Erythroblast (primary cell): Measurements from ENCODE around the gene SAMD4A.
A peak's percentile ranks its signal among the peaks of the same experiment; 100 is the strongest.

Experiments used
- DNase-seq, 2 experiments: peaks; one replicate each; lab custom pipeline; 2025; lab: John Stamatoyannopoulos, UW
- GATA1 ChIP-seq: IDR thresholded peaks from 2 replicates; pipeline ENCODE4 v1.6.1; 2011; ENCODE audit warnings: low read depth, mild to moderate bottlenecking, control low read depth, low read length, moderate library complexity
- POLR2A ChIP-seq: IDR thresholded peaks from 2 replicates; pipeline ENCODE4 v1.6.1; 2011; ENCODE audit warnings: mild to moderate bottlenecking, low read length

SAMD4A gene

DNA sequence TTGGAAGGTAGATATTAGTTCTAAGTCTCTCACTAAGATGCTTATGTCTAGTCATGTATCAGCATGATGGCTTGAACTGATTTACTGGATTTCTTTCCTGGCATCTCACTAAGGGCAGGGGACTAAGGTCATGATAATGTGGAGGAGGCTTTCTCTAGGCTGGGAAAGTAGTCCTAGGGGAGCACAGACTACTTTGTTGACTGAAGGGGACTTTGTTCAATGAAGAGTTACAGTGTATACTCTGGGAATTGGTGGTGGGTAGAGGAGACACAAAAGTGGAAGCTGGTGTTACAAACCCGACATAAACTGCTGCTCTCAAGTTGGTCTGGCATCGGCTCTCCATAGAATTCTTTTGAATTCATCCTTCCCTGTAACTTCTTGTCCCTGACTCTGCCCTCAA, 75.2 kb downstream of the SAMD4A start:
- DNase-seq: no peak
- TF ChIP-seq GATA1 (no peak), POLR2A (no peak)

DNA sequence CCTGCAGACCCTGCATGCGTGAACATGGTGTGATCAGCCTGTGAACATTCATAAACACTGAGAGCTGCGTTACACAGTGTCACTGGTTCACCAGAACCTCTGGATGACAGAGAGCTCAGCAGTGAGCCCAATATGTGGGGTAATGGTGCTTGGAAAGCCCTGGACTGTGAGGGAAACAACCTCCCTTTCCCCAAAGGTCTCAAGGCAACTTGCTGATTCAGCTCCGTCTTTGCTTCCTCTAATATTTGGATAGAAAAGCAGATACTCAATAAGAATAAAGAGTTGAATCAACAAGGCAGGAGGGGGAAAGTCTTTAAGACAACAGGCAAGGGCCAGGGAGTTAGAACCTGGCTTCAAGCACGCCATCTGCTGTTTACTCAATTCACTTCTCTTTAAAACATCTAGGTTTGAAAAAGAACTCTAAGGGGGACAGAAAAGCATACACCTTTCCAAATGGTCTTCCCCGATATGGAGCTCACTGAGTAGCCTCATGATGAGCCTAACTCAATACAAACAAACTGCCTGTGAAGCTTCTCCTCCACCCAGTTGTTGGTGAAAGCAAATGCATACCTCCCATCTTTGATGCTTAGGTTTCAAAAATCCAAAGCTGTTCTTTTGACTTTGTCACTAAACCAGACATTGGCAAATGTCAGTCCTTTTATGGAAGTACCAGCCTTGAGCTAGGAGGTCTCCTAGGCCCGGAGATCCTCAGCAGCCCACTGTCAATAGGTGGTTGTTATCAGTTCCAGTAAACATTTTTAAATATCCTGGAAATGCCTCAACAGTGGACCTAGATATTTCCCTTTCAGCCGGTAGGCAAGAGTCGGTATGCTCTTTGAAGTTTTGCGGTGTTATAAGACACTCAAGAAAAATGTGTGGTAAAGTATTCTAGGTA, 76.1 kb downstream of the SAMD4A start:
- no peak for TF ChIP-seq GATA1
- TF ChIP-seq POLR2A: no peak
- DNase-seq: peak in 1 of 2 experiments; percentile 14

DNA sequence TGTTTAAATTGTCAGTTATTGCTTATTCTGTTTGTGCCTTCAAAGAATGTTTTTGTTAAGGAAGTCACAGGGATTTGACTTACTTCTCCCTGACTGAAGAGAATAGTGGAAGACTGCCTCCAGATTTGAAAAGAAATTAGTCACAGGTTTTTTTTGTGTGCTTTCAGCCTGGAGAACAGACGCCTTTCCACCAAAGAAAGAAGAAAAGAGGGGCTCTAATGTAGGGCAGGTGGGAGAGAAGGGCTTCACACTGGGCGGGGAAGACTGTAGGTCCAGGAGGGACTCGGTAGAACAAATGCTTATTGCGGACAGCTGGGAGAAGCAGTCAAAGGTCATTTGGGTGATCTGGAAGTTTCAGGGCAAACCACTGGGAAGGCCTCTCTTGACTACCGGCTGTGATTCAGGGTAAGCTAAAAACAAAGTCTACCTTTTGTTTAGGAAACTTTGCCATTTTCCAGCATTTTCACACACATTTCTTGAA, 76.8 kb downstream of the SAMD4A start:
- no peak for DNase-seq

DNA sequence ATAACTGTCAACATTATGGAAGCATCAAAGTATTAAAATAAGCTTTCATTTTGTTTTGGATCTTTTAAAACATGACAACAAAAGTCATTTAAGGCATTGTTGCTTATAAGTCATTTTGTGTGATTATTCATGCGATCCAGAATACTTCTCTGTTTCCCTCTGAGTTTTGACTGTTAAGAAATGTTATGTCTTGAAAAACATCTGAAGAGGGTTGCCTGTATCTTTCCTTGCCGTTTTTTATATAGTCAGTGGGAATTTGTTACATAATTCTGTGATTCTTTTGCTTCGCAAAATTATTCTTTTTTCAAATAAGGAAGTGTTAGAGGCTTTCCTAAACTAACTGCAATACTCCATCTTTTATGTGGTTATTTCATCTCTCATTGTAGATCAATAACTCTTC, 78.7 kb downstream of the SAMD4A start:
- no peak for TF ChIP-seq GATA1
- TF ChIP-seq POLR2A: no peak
- no peak for DNase-seq

More for the DNA sequence above, 76.8 kb downstream of the SAMD4A start:
- TF ChIP-seq GATA1 (no peak), POLR2A (no peak)

GRCh38 chr14:54646626-54647025, 79.7 kb downstream of the SAMD4A start:
- TF ChIP-seq POLR2A (no peak), GATA1 (no peak)
- DNase-seq: no peak

DNA sequence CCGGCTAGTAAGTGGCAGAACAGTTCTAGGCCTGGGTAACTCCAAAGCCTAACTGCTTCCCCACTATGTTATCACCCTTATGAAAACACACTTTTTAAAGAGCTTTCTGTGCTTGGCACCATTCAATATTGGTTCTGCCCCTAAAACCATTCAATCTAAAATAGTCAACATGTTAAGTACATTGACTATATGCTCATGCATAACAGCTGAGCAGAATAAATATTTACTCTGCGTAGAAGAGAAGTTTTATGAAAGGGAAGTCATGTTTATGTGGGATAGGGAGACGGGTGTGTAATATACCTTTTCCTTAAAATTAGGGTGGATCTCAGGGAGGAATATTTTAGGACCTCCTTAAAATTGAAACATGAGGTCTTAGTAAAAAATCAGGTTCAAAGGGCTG, 80.5 kb downstream of the SAMD4A start:
- DNase-seq: no peak
- TF ChIP-seq POLR2A: no peak
- TF ChIP-seq GATA1: no peak

- no peak for DNase-seq
- TF ChIP-seq POLR2A (no peak), GATA1 (no peak)
Observed at GRCh38 chr14:54649056-54649455, 82.1 kb downstream of the SAMD4A start.

DNA sequence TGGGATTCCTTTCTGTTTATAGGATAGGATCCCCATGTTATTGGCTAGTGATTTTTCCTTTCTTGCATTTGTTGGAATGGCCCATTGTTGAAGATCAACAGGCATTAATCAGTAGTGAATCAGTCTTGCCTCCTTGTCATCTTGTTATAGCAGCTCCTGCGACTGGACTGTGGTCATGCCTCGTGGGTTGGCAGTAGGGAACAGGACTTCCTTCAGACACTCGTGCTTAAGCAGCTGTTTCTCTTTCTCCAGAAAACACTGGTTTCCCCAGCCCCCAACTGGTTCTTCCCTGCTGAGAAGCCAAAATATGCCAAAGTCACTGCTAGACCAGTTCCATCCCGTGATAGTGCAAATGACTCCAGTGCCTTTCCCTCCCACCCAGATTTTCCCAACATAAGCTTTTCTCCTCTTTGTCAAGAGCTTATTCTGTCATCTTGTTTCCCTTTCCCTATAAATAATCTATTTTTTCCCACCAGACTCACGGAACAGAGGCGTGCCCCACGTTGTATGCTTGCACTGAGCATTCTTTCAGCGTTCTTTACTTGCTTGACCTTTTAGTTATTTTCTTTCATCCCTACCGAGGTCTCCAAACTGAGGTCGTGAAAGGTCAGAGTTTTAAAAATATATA, 83.5 kb downstream of the SAMD4A start:
- TF ChIP-seq POLR2A (no peak), GATA1 (no peak)
- DNase-seq: no peak

DNA sequence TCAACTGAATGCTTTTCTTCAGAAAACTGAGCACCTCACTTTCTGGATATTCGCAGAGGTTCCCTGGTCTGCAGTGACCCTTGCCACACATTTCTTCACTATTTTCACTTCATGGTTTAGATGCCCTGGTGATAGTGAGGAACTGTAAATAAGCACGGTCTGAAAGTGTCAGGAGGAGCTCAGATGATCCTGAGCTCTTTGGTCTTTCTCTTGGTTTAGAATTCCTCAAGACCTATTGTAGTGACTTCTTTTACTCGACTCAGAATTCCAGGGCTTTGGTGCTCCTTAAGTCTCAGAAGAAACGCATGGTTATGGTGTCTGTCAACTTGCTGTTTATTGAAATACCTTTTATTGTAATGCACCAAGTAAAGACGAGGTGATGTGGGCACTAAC, 84.0 kb downstream of the SAMD4A start:
- no peak for DNase-seq
- TF ChIP-seq GATA1 (no peak), POLR2A (no peak)

DNA sequence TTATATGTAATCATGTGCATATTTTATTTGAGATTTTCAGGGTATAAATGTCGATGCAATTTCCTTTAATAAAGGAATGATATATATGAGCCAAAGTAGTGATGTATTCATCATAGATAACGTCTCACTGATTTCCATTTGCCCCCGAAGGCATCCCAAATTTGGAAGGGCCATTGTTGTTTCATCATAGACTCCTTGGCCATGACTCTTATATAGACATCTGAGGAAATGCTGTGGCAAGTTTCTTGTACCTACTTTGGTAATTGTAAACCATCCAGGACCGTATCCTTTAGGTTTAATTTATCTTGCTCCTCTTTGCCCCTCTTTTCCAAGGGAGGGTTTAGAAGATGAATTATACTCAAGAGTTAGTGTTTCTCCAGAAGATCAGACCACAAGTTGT, 84.7 kb downstream of the SAMD4A start:
- TF ChIP-seq GATA1 (no peak), POLR2A (no peak)
- DNase-seq: no peak

GRCh38 chr14:54652188-54652587, 85.3 kb downstream of the SAMD4A start:
- DNase-seq: no peak
- TF ChIP-seq GATA1 (no peak), POLR2A (no peak)

- no peak for TF ChIP-seq POLR2A
- TF ChIP-seq GATA1: no peak
- DNase-seq: no peak
Observed at GRCh38 chr14:54652605-54653052, 85.7 kb downstream of the SAMD4A start.

- DNase-seq: no peak
- TF ChIP-seq GATA1: no peak
- TF ChIP-seq POLR2A: no peak
Observed at GRCh38 chr14:54653712-54654469, 87.0 kb downstream of the SAMD4A start.

DNA sequence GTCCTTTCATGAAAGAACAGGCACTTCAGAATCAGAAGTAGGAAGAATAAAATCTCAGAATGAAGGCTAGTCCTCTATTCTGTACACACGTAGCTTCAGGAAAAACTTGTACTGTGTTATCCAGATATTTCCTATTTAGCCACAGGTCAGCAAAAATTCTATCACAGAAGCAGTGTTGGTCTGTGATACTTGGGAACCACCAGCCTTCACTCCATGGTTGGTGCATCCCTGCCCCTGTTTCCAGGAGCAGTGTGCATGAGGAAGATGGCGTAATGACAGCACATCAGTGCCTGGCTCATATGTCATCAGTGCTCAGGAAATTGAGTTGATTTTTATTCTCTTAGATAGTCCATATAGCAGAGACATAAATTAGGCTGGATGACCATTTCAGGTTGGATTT, 87.7 kb downstream of the SAMD4A start:
- DNase-seq: no peak
- TF ChIP-seq POLR2A (no peak), GATA1 (no peak)
